GM19468 (cell line): Measurements from ENCODE around the gene LDAH.

Experiments used
- ATAC-seq: cut with Tn5 transposase; IDR thresholded peaks from one replicate; pipeline ENCODE4 v1.9.1; 2021; ENCODE audit warnings: mild to moderate bottlenecking, moderate library complexity, moderate number of reproducible peaks; ENCODE audit not compliant: unreplicated experiment; ENCODE audit errors: extremely low read depth

LDAH gene

GRCh38 chr2:20822535-20823490 is at the start of gene LDAH:
Gene LDAH (minus strand): TSS chr2:20823101. CDS start chr2:20801463, 21,638 bp downstream.
- peak; percentile 74 for ATAC-seq

- peak; percentile 97 for ATAC-seq
These were observed 45.5 kb upstream of the LDAH start for GRCh38 chr2:20868377-20868776.

GRCh38 chr2:20862850-20863249 is 39.9 kb upstream of the LDAH start:
- no peak for ATAC-seq

- no peak for ATAC-seq
These were observed 32.6 kb upstream of the LDAH start for GRCh38 chr2:20855456-20855855.

- ATAC-seq = no peak
These were observed 29.8 kb upstream of the LDAH start for GRCh38 chr2:20852670-20853069.

- no peak for ATAC-seq
These were observed 29.2 kb upstream of the LDAH start for GRCh38 chr2:20852139-20852538.

- ATAC-seq = no peak
These were observed 21.3 kb upstream of the LDAH start for GRCh38 chr2:20844246-20844645.

GRCh38 chr2:20839052-20839451 is 16.2 kb upstream of the LDAH start:
- ATAC-seq = no peak

- ATAC-seq = no peak
These were observed 15.1 kb upstream of the LDAH start for GRCh38 chr2:20838016-20838415.

- no peak for ATAC-seq
These were observed 13.6 kb upstream of the LDAH start for GRCh38 chr2:20836521-20836920.

GRCh38 chr2:20834331-20834730 is 11.4 kb upstream of the LDAH start:
- no peak for ATAC-seq

- no peak for ATAC-seq
These were observed 9.7 kb upstream of the LDAH start for GRCh38 chr2:20832606-20833005.

- ATAC-seq = no peak
These were observed 7.0 kb upstream of the LDAH start for GRCh38 chr2:20829861-20830260.

GRCh38 chr2:20823917-20824316 is 1.0 kb upstream of the LDAH start:
- ATAC-seq = no peak

- no peak for ATAC-seq
These were observed 4.1 kb downstream of the LDAH start for GRCh38 chr2:20818820-20819219.

- no peak for ATAC-seq
These were observed 7.7 kb downstream of the LDAH start for GRCh38 chr2:20815216-20815615.

- no peak for ATAC-seq
These were observed 10.1 kb downstream of the LDAH start for GRCh38 chr2:20812779-20813178.

GRCh38 chr2:20806286-20806685 is 16.6 kb downstream of the LDAH start:
- ATAC-seq = no peak

- ATAC-seq = no peak
These were observed 18.9 kb downstream of the LDAH start for GRCh38 chr2:20803974-20804373.

GRCh38 chr2:20803226-20803682 is 19.6 kb downstream of the LDAH start:
- no peak for ATAC-seq

- ATAC-seq = no peak
These were observed 25.8 kb downstream of the LDAH start for GRCh38 chr2:20797096-20797495.

- ATAC-seq = no peak
These were observed 26.5 kb downstream of the LDAH start for GRCh38 chr2:20796374-20796791.
